NOMO-1 treated with DMSO at 0.1 percent for 48 hours (cell line): ENCODE results near the gene APLNR.

Source experiments
- DNase-seq: peaks from one replicate; lab custom pipeline; 2025; ENCODE audit not compliant: unreplicated experiment; lab: John Stamatoyannopoulos, UW

Gene APLNR

GRCh38 chr11:57219021-57219627 lies 17.9 kb downstream of the APLNR start:
- DNase-seq: peak; percentile 74

- DNase-seq: no peak
These were observed 20.0 kb downstream of the APLNR start for GRCh38 chr11:57217053-57217452.

GRCh38 chr11:57216463-57216862 lies 20.6 kb downstream of the APLNR start:
- DNase-seq: no peak

- DNase-seq: no peak
These were observed 22.6 kb downstream of the APLNR start for GRCh38 chr11:57214494-57214893.

GRCh38 chr11:57214098-57214417 lies 23.0 kb downstream of the APLNR start:
- no peak for DNase-seq

GRCh38 chr11:57213342-57214097 lies 23.5 kb downstream of the APLNR start:
- DNase-seq: peak; percentile 77

- DNase-seq: no peak
These were observed 26.3 kb downstream of the APLNR start for GRCh38 chr11:57210781-57211180.

- DNase-seq: no peak
These were observed 29.9 kb downstream of the APLNR start for GRCh38 chr11:57207168-57207567.

GRCh38 chr11:57205041-57205641 lies 31.9 kb downstream of the APLNR start:
- DNase-seq: no peak

- no peak for DNase-seq
These were observed 33.1 kb downstream of the APLNR start for GRCh38 chr11:57203882-57204480.

- DNase-seq: no peak
These were observed 33.7 kb downstream of the APLNR start for GRCh38 chr11:57203359-57203758.

GRCh38 chr11:57202281-57202680 lies 34.8 kb downstream of the APLNR start:
- DNase-seq: no peak

- no peak for DNase-seq
These were observed 36.1 kb downstream of the APLNR start for GRCh38 chr11:57200917-57201316.

GRCh38 chr11:57199330-57199729 lies 37.7 kb downstream of the APLNR start:
- DNase-seq: no peak

GRCh38 chr11:57197762-57198161 lies 39.3 kb downstream of the APLNR start:
- DNase-seq: no peak

GRCh38 chr11:57196596-57196995 lies 40.5 kb downstream of the APLNR start:
- DNase-seq: no peak

GRCh38 chr11:57192316-57192715 lies 44.7 kb downstream of the APLNR start:
- no peak for DNase-seq

- no peak for DNase-seq
These were observed 45.5 kb downstream of the APLNR start for GRCh38 chr11:57191311-57192219.

- DNase-seq: no peak
These were observed 46.5 kb downstream of the APLNR start for GRCh38 chr11:57190548-57190947.
